Thyroid gland (tissue), 4 donors: ENCODE data around the gene NDUFA12. TPM values are rescaled to one million over a fixed set of nuclear protein-coding genes. Genes with fewer than 3 reads are reported as not detected.
"Not testable (repeated sequence)": the region's sequence is repeated elsewhere in the genome, so short reads cannot be mapped to it uniquely, and the experiment has no call there.

Source experiments
- DNase-seq, 2 donors: peaks; one replicate each; pipeline ENCODE4 v3.0.0-alpha.2; 2019
- H3K27ac ChIP-seq, 3 donors: fragments of 200-600 bp; sonication (generic); 1 replicate in 2 of 3; 2 replicates in 1 of 3; pipeline ENCODE4 v1.5.1; 2016 to 2019; ENCODE audit warnings: mild to moderate bottlenecking in 1 of 3, moderate library complexity in 1 of 3
- H3K27me3 ChIP-seq: fragments of 200-600 bp; sonication (generic); one replicate; pipeline ENCODE4 v1.5.1; 2019
- H3K36me3 ChIP-seq, 2 donors: fragments of 200-600 bp; sonication (generic); one replicate each; pipeline ENCODE4 v1.5.1; 2016 to 2019
- H3K4me1 ChIP-seq, 2 donors: fragments of 200-600 bp; sonication (generic); one replicate each; pipeline ENCODE4 v1.5.1; 2017 to 2019
- H3K4me3 ChIP-seq, 3 donors: fragments of 200-600 bp; sonication (generic); replicated peaks in 1 of 3; 1 replicate in 2 of 3; 2 replicates in 1 of 3; pipeline ENCODE4 v1.5.1; 2016; ENCODE audit warnings: mild to moderate bottlenecking in 1 of 3
- H3K9me3 ChIP-seq: fragments of 200-600 bp; sonication (generic); one replicate; pipeline ENCODE4 v1.5.1; 2017
- POLR2A ChIP-seq, 2 donors: fragments of 450-650 bp; IDR thresholded peaks; one replicate each; pipeline ENCODE4 v1.6.1; 2017; ENCODE audit warnings: antibody characterized with exemption in 2 of 2, mild to moderate bottlenecking in 2 of 2, moderate library complexity in 1 of 2
- WGBS, 2 donors: methylation state at CpG; one replicate each; pipeline ENCODE4 v1.1.5; 2017; 5-methylcytosine and 5-hydroxymethylcytosine counted together
- intact Hi-C: fragments of 100-400 bp; cut with DNase I; formaldehyde crosslinking; loops from one replicate; pipeline ENCODE4 v1.15.1; 2023
- total RNA-seq, 4 donors: library from RNA; depleted of rRNA; stranded (reverse); fragments of >200 nt; gene quantifications; one replicate each; pipeline ENCODE4 v1.2.3, GENCODE V29; 2016
- TF ChIP-seq, protein P1 (sequence below), 6 experiments: fragments of 200-600 bp in 3 of 6; fragments of 450-650 bp in 3 of 6; sonication (generic) in 3 of 6; IDR thresholded peaks; one replicate each; pipeline ENCODE4 v1.5.1; 2016 to 2019; ENCODE audit warnings: antibody characterized with exemption in 6 of 6, mild to moderate bottlenecking in 2 of 6, inconsistent platforms in 1 of 6, moderate library complexity in 1 of 6

NDUFA12 gene
- total RNA-seq, 4 donors from 2014 or later: 88.4 to 178 (median 136) TPM

DNA sequence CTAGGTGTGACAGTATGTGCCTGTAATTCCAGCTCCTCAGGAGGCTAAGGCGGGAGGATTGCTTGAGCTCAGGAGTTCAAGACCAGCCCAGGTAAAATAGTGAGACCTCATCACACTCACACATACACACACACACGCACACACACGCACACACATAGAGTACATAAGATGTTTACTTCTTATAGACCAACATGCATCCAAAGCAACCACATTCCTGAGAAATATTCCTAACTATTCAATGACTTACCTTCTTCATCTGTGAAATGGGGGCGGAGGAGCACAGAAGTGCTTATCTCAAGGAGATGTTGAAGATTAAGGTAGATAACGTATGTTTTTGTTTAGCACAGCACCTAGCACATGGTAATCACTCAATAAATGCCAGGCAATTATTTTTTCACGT lies 6.4 kb downstream of the NDUFA12 start:
- Histone ChIP-seq H3K4me1 (peaks cover 0 to 10% of the 10 kb centered on the region in 2 donors), H3K27ac (no peak overlapping the region), H3K27me3 (no peaks in the 10 kb centered on the region), H3K9me3 (no peaks in the 10 kb centered on the region), H3K36me3 (peaks cover 8 to 10% of the 10 kb centered on the region in 2 donors), H3K4me3 (no peak overlapping the region)
- intact Hi-C loops: no loop called here
- WGBS, 2 donors: 92 to 95% methylated on average over 6 of the region's 6 CpGs
- DNase-seq: no peak
- TF ChIP-seq, protein P1, sequence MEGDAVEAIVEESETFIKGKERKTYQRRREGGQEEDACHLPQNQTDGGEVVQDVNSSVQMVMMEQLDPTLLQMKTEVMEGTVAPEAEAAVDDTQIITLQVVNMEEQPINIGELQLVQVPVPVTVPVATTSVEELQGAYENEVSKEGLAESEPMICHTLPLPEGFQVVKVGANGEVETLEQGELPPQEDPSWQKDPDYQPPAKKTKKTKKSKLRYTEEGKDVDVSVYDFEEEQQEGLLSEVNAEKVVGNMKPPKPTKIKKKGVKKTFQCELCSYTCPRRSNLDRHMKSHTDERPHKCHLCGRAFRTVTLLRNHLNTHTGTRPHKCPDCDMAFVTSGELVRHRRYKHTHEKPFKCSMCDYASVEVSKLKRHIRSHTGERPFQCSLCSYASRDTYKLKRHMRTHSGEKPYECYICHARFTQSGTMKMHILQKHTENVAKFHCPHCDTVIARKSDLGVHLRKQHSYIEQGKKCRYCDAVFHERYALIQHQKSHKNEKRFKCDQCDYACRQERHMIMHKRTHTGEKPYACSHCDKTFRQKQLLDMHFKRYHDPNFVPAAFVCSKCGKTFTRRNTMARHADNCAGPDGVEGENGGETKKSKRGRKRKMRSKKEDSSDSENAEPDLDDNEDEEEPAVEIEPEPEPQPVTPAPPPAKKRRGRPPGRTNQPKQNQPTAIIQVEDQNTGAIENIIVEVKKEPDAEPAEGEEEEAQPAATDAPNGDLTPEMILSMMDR (IDR thresholded peaks at IDR 0.05): no peak
- TF ChIP-seq POLR2A (IDR thresholded peaks at IDR 0.05): no peak

DNA sequence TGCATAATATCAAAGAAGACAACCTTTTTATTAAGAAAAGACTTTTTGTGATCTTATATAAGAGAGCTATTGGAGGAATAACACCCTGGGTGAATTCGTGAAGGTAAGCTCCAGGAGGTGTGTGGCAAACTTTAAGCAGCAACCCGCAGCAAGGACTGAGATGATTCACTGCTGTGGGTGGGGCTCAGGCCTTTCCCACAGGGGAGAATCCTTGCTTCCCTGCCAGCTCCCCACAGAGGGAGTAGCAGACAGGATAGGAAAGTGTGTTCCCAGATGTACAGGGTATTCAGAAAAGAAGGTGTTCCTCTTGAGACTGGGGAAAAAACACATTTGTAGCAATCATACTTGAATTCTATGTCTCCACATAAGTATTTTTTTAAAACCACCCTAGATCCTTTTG lies 9.2 kb downstream of the NDUFA12 start:
- TF ChIP-seq POLR2A (IDR thresholded peaks at IDR 0.05): no peak
- TF ChIP-seq, protein P1 (IDR thresholded peaks at IDR 0.05): no peak
- no peak overlapping the region for H3K4me3 ChIP-seq

DNA sequence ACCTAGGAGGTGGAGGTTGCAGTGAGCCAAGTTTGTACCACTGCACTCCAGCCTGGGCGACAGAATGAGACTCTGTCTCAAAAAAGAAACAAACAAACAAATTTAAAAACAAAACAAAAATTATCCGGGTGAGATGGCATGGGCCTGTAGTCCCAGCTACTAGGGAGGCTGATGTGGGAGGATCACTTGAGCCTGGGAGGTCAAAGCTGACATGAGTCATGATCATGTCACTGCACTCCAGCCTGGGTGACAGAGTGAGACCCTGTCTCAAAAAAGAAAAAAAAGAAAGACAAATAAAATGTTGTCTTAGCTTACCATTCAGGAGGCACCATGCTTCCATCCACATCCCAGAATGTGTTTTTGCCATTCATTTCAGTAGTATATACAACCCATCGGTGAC lies 9.6 kb downstream of the NDUFA12 start:
- H3K36me3 ChIP-seq: not testable (repeated sequence)

More for the DNA sequence above, 9.2 kb downstream of the NDUFA12 start:
- Histone ChIP-seq H3K27me3 (no peaks in the 10 kb centered on the region), H3K27ac (no peak overlapping the region), H3K4me1 (no peaks in the 10 kb centered on the region), H3K36me3 (peaks cover 0 to 10% of the 10 kb centered on the region in 2 donors), H3K9me3 (no peaks in the 10 kb centered on the region)
- 82 to 90% methylated on average over 2 of the region's 2 CpGs for WGBS, 2 donors
- intact Hi-C loops: no loop called here
- no peak for DNase-seq

DNA sequence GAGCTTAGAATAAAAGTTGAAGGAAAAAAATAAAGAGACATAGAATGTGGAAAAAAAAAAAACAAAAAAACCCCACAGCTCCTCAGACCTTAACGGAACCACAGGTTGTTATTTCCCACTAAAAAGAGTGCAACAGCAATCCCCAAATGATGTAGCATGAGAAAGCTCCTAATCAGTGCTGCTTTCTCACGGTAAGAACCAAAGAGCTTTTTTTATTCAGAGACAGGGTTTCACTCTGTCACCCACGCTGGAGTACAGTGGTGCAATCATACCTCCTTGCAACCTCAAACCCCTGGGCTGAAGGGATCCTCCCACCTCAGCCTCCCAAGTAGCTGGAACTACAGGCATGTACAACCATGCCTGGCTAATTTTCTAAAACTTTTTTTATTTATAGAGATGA lies 13.3 kb downstream of the NDUFA12 start:
- intact Hi-C loops: no loop called here
- no peak overlapping the region for H3K4me3 ChIP-seq
- no peak for DNase-seq
- peaks cover 0 to 7% of the 10 kb centered on the region in 2 donors for H3K36me3 ChIP-seq
- no peaks in the 10 kb centered on the region for H3K9me3 ChIP-seq
- H3K4me1 ChIP-seq: peaks cover 4 to 10% of the 10 kb centered on the region in 2 donors
- no peak overlapping the region for H3K27ac ChIP-seq
- WGBS, 2 donors: 90 to 93% methylated on average over 3 of the region's 3 CpGs
- no peak for TF ChIP-seq POLR2A (IDR thresholded peaks at IDR 0.05)
- TF ChIP-seq, protein P1 (IDR thresholded peaks at IDR 0.05): no peak
- H3K27me3 ChIP-seq: no peaks in the 10 kb centered on the region

More for the DNA sequence above, 9.6 kb downstream of the NDUFA12 start:
- H3K27ac ChIP-seq, DNase-seq, H3K4me1 ChIP-seq, H3K27me3 ChIP-seq, intact Hi-C loops, H3K4me3 ChIP-seq, H3K9me3 ChIP-seq: not testable (repeated sequence)
- WGBS, 2 donors: 71 to 76% methylated on average over 3 of the region's 3 CpGs

- 77 to 85% methylated on average over 6 of the region's 6 CpGs for WGBS, 2 donors
- H3K27me3 ChIP-seq: no peaks in the 10 kb centered on the region
- intact Hi-C loops: no loop called here
- H3K4me3 ChIP-seq: no peak overlapping the region
- H3K9me3 ChIP-seq: no peaks in the 10 kb centered on the region
- no peak overlapping the region for H3K27ac ChIP-seq
- peaks cover 4 to 10% of the 10 kb centered on the region in 2 donors for H3K4me1 ChIP-seq
- no peak for DNase-seq
- H3K36me3 ChIP-seq: peaks cover 0 to 7% of the 10 kb centered on the region in 2 donors
- TF ChIP-seq, protein P1 (IDR thresholded peaks at IDR 0.05): no peak
- TF ChIP-seq POLR2A (IDR thresholded peaks at IDR 0.05): no peak
Observed at GRCh38 chr12:94988471-94988870, 15.0 kb downstream of the NDUFA12 start.

GRCh38 chr12:94987801-94988200 lies 15.7 kb downstream of the NDUFA12 start:
- intact Hi-C loops: no loop called here
- 68 to 74% methylated on average over 2 of the region's 2 CpGs for WGBS, 2 donors
- TF ChIP-seq, protein P1 (IDR thresholded peaks at IDR 0.05): no peak
- no peak for TF ChIP-seq POLR2A (IDR thresholded peaks at IDR 0.05)

More at GRCh38 chr12:94987801-94988200, 15.7 kb downstream of the NDUFA12 start:
- no peak overlapping the region for H3K4me3 ChIP-seq
- peaks cover 0 to 5% of the 10 kb centered on the region in 2 donors for H3K36me3 ChIP-seq
- no peaks in the 10 kb centered on the region for H3K9me3 ChIP-seq
- peak overlapping the region in 1 of 3 donors; percentile 75 for H3K27ac ChIP-seq
- no peaks in the 10 kb centered on the region for H3K27me3 ChIP-seq
- H3K4me1 ChIP-seq: peaks cover 4 to 10% of the 10 kb centered on the region in 2 donors
- no peak for DNase-seq
